Liver (tissue), 3 donors: Measurements from ENCODE around the gene LMNB1.
"Not testable (repeated sequence)": the region's sequence is repeated elsewhere in the genome, so short reads cannot be mapped to it uniquely, and the experiment has no call there.

Source experiments
- EGR1 ChIP-seq, 2 donors: IDR thresholded peaks; 2 replicates each; pipeline ENCODE4 v1.6.1; 2016 to 2018; ENCODE audit warnings: antibody characterized with exemption in 2 of 2, low read depth in 2 of 2
- FOXA1 ChIP-seq: IDR thresholded peaks from 2 replicates; pipeline ENCODE4 v1.6.1; 2016; ENCODE audit warnings: antibody characterized with exemption
- GABPA ChIP-seq, 2 donors: IDR thresholded peaks in 1 of 2; conservative IDR thresholded peaks in 1 of 2; 2 replicates each; pipeline ENCODE4 v1.6.1; 2016; ENCODE audit warnings: antibody characterized with exemption in 2 of 2, mild to moderate bottlenecking in 1 of 2, moderate library complexity in 1 of 2
- HNF4A ChIP-seq, 2 donors: conservative IDR thresholded peaks; 2 replicates each; pipeline ENCODE4 v1.6.1; 2016; ENCODE audit warnings: antibody characterized with exemption in 2 of 2, mild to moderate bottlenecking in 2 of 2
- JUND ChIP-seq, 2 donors: IDR thresholded peaks; 2 replicates each; pipeline ENCODE4 v1.6.1; 2016; ENCODE audit warnings: antibody characterized with exemption in 2 of 2
- RAD21 ChIP-seq, 2 donors: IDR thresholded peaks; 2 replicates each; pipeline ENCODE4 v1.6.1; 2016; ENCODE audit warnings: antibody characterized with exemption in 2 of 2, mild to moderate bottlenecking in 2 of 2
- REST ChIP-seq: IDR thresholded peaks from 2 replicates; pipeline ENCODE4 v1.6.1; 2016; ENCODE audit warnings: antibody characterized with exemption, mild to moderate bottlenecking
- SP1 ChIP-seq: IDR thresholded peaks from 2 replicates; pipeline ENCODE4 v1.6.1; 2018; ENCODE audit warnings: antibody characterized with exemption, mild to moderate bottlenecking
- TAF1 ChIP-seq: conservative IDR thresholded peaks from 2 replicates; pipeline ENCODE4 v1.6.1; 2016; ENCODE audit warnings: antibody characterized with exemption, mild to moderate bottlenecking
- YY1 ChIP-seq: IDR thresholded peaks from 2 replicates; pipeline ENCODE4 v1.6.1; 2016; ENCODE audit warnings: antibody characterized with exemption, mild to moderate bottlenecking
- ZBTB33 ChIP-seq: IDR thresholded peaks from 2 replicates; pipeline ENCODE4 v1.6.1; 2016; ENCODE audit warnings: antibody characterized with exemption
- TF ChIP-seq, protein P1 (sequence below): fragments of 150-350 bp; IDR thresholded peaks from 2 replicates; pipeline ENCODE4 v1.5.1; 2017; ENCODE audit warnings: improper control_type of control experiment, low read depth, low read length; ENCODE audit not compliant: missing input control
- TF ChIP-seq, protein P2 (sequence below): IDR thresholded peaks from 2 replicates; pipeline ENCODE4 v1.6.1; 2016; ENCODE audit warnings: antibody characterized with exemption
- donor health status: healthy.
- donor health status: healthy.

GRCh38 chr5:126793648-126794047 lies 16.7 kb downstream of the LMNB1 start:
- TF ChIP-seq, protein P1, sequence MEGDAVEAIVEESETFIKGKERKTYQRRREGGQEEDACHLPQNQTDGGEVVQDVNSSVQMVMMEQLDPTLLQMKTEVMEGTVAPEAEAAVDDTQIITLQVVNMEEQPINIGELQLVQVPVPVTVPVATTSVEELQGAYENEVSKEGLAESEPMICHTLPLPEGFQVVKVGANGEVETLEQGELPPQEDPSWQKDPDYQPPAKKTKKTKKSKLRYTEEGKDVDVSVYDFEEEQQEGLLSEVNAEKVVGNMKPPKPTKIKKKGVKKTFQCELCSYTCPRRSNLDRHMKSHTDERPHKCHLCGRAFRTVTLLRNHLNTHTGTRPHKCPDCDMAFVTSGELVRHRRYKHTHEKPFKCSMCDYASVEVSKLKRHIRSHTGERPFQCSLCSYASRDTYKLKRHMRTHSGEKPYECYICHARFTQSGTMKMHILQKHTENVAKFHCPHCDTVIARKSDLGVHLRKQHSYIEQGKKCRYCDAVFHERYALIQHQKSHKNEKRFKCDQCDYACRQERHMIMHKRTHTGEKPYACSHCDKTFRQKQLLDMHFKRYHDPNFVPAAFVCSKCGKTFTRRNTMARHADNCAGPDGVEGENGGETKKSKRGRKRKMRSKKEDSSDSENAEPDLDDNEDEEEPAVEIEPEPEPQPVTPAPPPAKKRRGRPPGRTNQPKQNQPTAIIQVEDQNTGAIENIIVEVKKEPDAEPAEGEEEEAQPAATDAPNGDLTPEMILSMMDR: not testable (repeated sequence)
- not testable (repeated sequence) for TF ChIP-seq HNF4A (conservative IDR thresholded peaks at IDR 0.05); RAD21 (IDR thresholded peaks at IDR 0.05); TAF1; REST; GABPA (IDR thresholded peaks at IDR 0.05 in 1 of 2, conservative IDR thresholded peaks at IDR 0.05 in 1 of 2); EGR1 (IDR thresholded peaks at IDR 0.05; ENCODE audit: low read depth in 2 of 2); JUND (IDR thresholded peaks at IDR 0.05); SP1; FOXA1; ZBTB33; YY1
- TF ChIP-seq, protein P2, sequence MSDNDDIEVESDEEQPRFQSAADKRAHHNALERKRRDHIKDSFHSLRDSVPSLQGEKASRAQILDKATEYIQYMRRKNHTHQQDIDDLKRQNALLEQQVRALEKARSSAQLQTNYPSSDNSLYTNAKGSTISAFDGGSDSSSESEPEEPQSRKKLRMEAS: not testable (repeated sequence)
